Caco-2 (cell line): ENCODE measurements around the gene HS3ST4. TPM values are rescaled to one million over a fixed set of nuclear protein-coding genes. Genes with fewer than 3 reads are reported as not detected.

Experiments
- BruUV-seq: library from RNA; stranded (reverse); fragments of 400-500 nt; replicated peaks from 2 replicates; lab custom pipeline; 2021; lab: Mats Ljungman, UMichigan
- CTCF ChIA-PET: fragments of 300-600 bp; sonication (Branson Sonifier 250); formaldehyde crosslinking; loops from one replicate; lab custom pipeline; 2022; ENCODE audit warnings: antibody characterized with exemption; lab: Charles Lee
- POLR2A ChIA-PET: fragments of 300-600 bp; sonication (Branson Sonifier 250); formaldehyde crosslinking; loops from one replicate; lab custom pipeline; 2022; ENCODE audit warnings: antibody characterized with exemption; lab: Charles Lee
- DNase-seq, 2 experiments: peaks; one replicate each; pipeline versions ENCODE4 v3.0.0 to v3.0.0-alpha.2; 2020 to 2022
- H3K27me3 ChIP-seq: replicated peaks from 2 replicates; pipeline ENCODE4 v1.6.0; 2011; ENCODE audit warnings: low read length; ENCODE audit not compliant: control insufficient read depth, insufficient read depth
- H3K36me3 ChIP-seq: 2 replicates; pipeline ENCODE4 v1.5.1; 2011; ENCODE audit warnings: low read length; ENCODE audit not compliant: control insufficient read depth, insufficient read depth
- H3K4me1 ChIP-seq: fragments of 250-450 bp; sonication (Bioruptor Pico); 2 replicates; pipeline ENCODE4 v1.5.1; 2020; ENCODE audit warnings: mild to moderate bottlenecking
- H3K4me3 ChIP-seq: 2 replicates; pipeline ENCODE4 v1.5.1; 2011; ENCODE audit warnings: low read depth, mild to moderate bottlenecking, control low read depth, low read length
- H3K9me3 ChIP-seq: fragments of 250-450 bp; sonication (Bioruptor Pico); 2 replicates; pipeline ENCODE4 v1.5.1; 2020; ENCODE audit warnings: mild to moderate bottlenecking, moderate library complexity
- H3K27ac Mint-ChIP-seq: one replicate; pipeline ENCODE4 v1.8.0; 2022; ENCODE audit warnings: mixed read lengths; ENCODE audit not compliant: unreplicated experiment
- H3K27me3 Mint-ChIP-seq: one replicate; pipeline ENCODE4 v1.8.0; 2022; ENCODE audit warnings: mixed read lengths; ENCODE audit not compliant: insufficient read depth, unreplicated experiment
- H3K36me3 Mint-ChIP-seq: one replicate; pipeline ENCODE4 v1.8.0; 2022; ENCODE audit warnings: mild to moderate bottlenecking, mixed read lengths; ENCODE audit not compliant: insufficient read depth, unreplicated experiment
- H3K4me1 Mint-ChIP-seq: one replicate; pipeline ENCODE4 v1.8.0; 2022; ENCODE audit warnings: low read depth, mixed read lengths; ENCODE audit not compliant: unreplicated experiment
- H3K4me3 Mint-ChIP-seq: one replicate; pipeline ENCODE4 v1.8.0; 2022; ENCODE audit warnings: mild to moderate bottlenecking, moderate library complexity, mixed read lengths; ENCODE audit not compliant: unreplicated experiment
- H3K9me3 Mint-ChIP-seq: one replicate; pipeline ENCODE4 v1.8.0; 2022; ENCODE audit warnings: mixed read lengths; ENCODE audit not compliant: unreplicated experiment
- CTCF ChIP-seq, 2 experiments: fragments of 200-600 bp in 1 of 2; IDR thresholded peaks; 1 replicate in 1 of 2; 2 replicates in 1 of 2; pipeline versions ENCODE4 v1.5.1 to v1.8.0; 2011 to 2022; ENCODE audit warnings: antibody characterized with exemption in 1 of 2, control low read depth in 1 of 2, inconsistent platforms in 1 of 2, low read depth in 1 of 2, low read length in 1 of 2, mild to moderate bottlenecking in 1 of 2, moderate library complexity in 1 of 2; ENCODE audit not compliant: insufficient read depth in 1 of 2, severe bottlenecking in 1 of 2, unreplicated experiment in 1 of 2
- intact Hi-C: fragments of 100-400 bp; cut with micrococcal nuclease; formaldehyde crosslinking; loops from one replicate; pipeline ENCODE4 v1.10.0; 2022; ENCODE audit not compliant: unreplicated experiment
- total RNA-seq: library from RNA; stranded (reverse); gene quantifications from 2 replicates; pipeline ENCODE4 v1.2.3, GENCODE V29; 2022

Gene HS3ST4
- total RNA-seq, 1 experiment from 2014 or later, result 0.11 TPM

GRCh38 chr16:26058326-26058725 is 366.6 kb downstream of the HS3ST4 start:
- no peaks in the 10 kb centered on the region for H3K9me3 ChIP-seq
- CTCF ChIA-PET, result no interaction called here
- Mint-ChIP-seq H3K27me3 (peaks cover 4% of the 10 kb centered on the region), H3K36me3 (no peaks in the 10 kb centered on the region), H3K4me1 (no peaks in the 10 kb centered on the region), H3K9me3 (peaks cover 8% of the 10 kb centered on the region), H3K27ac (no peak overlapping the region), H3K4me3 (no peak overlapping the region)
- no peaks in the 10 kb centered on the region for H3K4me1 ChIP-seq
- no peaks in the 10 kb centered on the region for H3K36me3 ChIP-seq
- no peak overlapping the region for H3K4me3 ChIP-seq
- TF ChIP-seq CTCF (IDR thresholded peaks at IDR 0.05; ENCODE audit: insufficient read depth in 1 of 2, low read depth in 1 of 2, low read length in 1 of 2, severe bottlenecking in 1 of 2, unreplicated experiment in 1 of 2), result no peak
- intact Hi-C loops, result no loop called here
- H3K27me3 ChIP-seq, result no peaks in the 10 kb centered on the region; the same call in 1 of the 2 replicates
- no TSS peak for BruUV-seq
- POLR2A ChIA-PET, result no interaction called here
- DNase-seq, result no peak

DNA sequence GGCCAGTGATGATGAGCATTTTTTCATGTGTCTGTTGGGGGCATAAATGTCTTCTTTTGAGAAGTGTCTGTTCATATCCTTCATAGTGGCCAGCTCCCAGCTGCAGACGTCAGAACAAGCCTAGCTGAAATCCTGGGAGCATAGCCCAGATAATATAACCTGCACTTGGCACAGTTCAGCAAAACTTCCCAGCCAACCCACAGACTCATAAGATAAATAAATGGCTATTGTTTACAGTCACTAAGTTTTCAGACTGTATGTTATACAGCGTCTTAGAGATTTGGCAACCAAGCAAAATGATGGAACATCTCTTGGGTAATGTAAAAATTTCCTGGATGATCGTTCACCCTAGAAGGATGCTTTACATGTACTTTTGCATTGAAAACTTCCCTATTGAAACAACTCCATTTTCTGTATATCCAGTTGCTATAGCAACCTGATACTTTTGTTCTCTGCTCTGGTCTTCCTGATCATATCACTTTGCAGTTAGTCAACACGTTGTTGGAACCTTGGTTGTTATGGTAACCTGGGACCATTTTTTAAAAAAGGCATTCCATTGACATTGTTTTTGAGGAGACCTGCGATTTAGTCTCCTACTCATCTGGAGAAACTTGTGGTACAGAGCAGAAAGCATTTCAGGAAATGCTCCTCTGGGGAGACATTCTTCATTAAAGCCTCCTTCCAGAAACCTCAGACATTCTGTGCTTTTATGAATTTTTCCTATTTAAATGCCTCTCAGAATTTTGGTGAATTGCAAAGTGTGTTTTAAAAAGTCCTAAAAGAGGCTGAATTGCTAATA is 378.7 kb downstream of the HS3ST4 start:
- ChIA-PET POLR2A (no interaction called here), CTCF (no interaction called here)
- Histone ChIP-seq H3K27me3 (no peaks in the 10 kb centered on the region), H3K36me3 (no peaks in the 10 kb centered on the region), H3K9me3 (no peaks in the 10 kb centered on the region), H3K4me1 (no peaks in the 10 kb centered on the region), H3K4me3 (no peak overlapping the region)
- no peak overlapping the region for H3K27ac Mint-ChIP-seq
- H3K9me3 Mint-ChIP-seq, result no peaks in the 10 kb centered on the region
- H3K4me3 Mint-ChIP-seq, result no peak overlapping the region
- BruUV-seq, result no TSS peak
- no peaks in the 10 kb centered on the region for H3K36me3 Mint-ChIP-seq
- no peak for DNase-seq
- intact Hi-C loops, result no loop called here
- no peak for TF ChIP-seq CTCF (IDR thresholded peaks at IDR 0.05; ENCODE audit: insufficient read depth in 1 of 2, low read depth in 1 of 2, low read length in 1 of 2, severe bottlenecking in 1 of 2, unreplicated experiment in 1 of 2)
- no peaks in the 10 kb centered on the region for H3K4me1 Mint-ChIP-seq
- H3K27me3 Mint-ChIP-seq, result no peaks in the 10 kb centered on the region

DNA sequence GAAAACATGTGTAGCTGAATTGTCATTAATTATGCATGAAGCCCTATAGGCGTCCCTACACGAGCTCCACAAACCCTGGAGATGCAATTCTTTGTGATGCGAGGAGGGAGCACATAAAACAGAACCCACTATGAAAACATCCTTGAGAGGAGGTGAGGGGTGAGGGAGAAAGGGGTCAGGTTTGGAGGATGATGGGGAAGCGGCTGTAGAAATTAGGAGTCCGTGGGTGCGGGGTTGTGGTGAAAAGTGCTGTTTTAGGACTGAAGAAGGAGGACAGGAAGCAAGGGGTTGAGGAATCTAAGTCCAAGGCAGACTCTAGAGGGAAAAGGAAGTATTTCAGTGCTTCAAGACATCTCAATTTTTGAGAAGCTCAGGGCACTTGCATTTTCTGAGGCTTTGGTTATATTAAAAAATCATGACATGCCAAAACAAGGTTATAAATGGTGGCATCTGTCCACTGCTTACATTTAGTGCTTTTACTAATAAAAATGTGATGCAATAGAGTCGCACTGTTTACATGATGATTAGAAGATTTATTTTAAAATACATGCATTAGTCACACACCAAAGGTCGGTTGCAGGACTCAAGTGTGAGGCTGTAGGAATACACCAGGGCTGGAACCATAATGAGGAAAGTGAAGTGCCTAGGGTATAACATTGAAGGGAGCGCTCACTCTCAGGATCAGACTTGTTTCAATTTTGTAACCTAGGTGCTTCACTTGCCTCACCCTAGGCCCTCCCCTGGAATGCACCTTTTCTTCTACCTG is 379.5 kb downstream of the HS3ST4 start:
- no peaks in the 10 kb centered on the region for H3K4me1 ChIP-seq
- Mint-ChIP-seq H3K27me3 (no peaks in the 10 kb centered on the region), H3K9me3 (no peaks in the 10 kb centered on the region), H3K36me3 (no peaks in the 10 kb centered on the region), H3K4me3 (no peak overlapping the region), H3K27ac (no peak overlapping the region), H3K4me1 (no peaks in the 10 kb centered on the region)
- intact Hi-C loops, result no loop called here
- no peaks in the 10 kb centered on the region for H3K9me3 ChIP-seq
- H3K27me3 ChIP-seq, result no peaks in the 10 kb centered on the region
- no peaks in the 10 kb centered on the region for H3K36me3 ChIP-seq
- H3K4me3 ChIP-seq, result no peak overlapping the region
- CTCF ChIA-PET, result no interaction called here
- no peak for DNase-seq
- no peak for TF ChIP-seq CTCF (IDR thresholded peaks at IDR 0.05; ENCODE audit: insufficient read depth in 1 of 2, low read depth in 1 of 2, low read length in 1 of 2, severe bottlenecking in 1 of 2, unreplicated experiment in 1 of 2)
- POLR2A ChIA-PET, result no interaction called here
- BruUV-seq, result no TSS peak
